GM23248 (cell line): ENCODE measurements around the gene ATP1A2. TPM values are rescaled to one million over a fixed set of nuclear protein-coding genes. Genes with fewer than 3 reads are reported as not detected.

Experiments
- DNase-seq: peaks from one replicate; pipeline ENCODE4 v3.0.0-alpha.2; 2015
- H2AFZ ChIP-seq: fragments of 200-600 bp; sonication (generic); 2 replicates; pipeline ENCODE4 v1.6.1; 2016; ENCODE audit warnings: antibody characterized with exemption
- H3F3A ChIP-seq: fragments of 200-600 bp; sonication (generic); 2 replicates; pipeline ENCODE4 v1.6.1; 2016; ENCODE audit warnings: mild to moderate bottlenecking, antibody characterized with exemption, mixed run types; ENCODE audit not compliant: insufficient read depth
- H3K27ac ChIP-seq: fragments of 200-600 bp; sonication (generic); 2 replicates; pipeline ENCODE4 v1.5.1; 2016; ENCODE audit warnings: mild to moderate bottlenecking
- H3K27me3 ChIP-seq: fragments of 200-600 bp; sonication (generic); replicated peaks from 2 replicates; pipeline ENCODE4 v1.6.1; 2016; ENCODE audit warnings: mild to moderate bottlenecking; ENCODE audit not compliant: insufficient read depth
- H3K36me3 ChIP-seq: fragments of 200-600 bp; sonication (generic); 2 replicates; pipeline ENCODE4 v1.6.1; 2016; ENCODE audit warnings: low read depth, mild to moderate bottlenecking
- H3K4me1 ChIP-seq: fragments of 200-600 bp; sonication (generic); 2 replicates; pipeline ENCODE4 v1.6.1; 2016; ENCODE audit warnings: mild to moderate bottlenecking; ENCODE audit not compliant: insufficient read depth
- H3K4me2 ChIP-seq: fragments of 200-600 bp; sonication (generic); one replicate; pipeline ENCODE4 v1.6.1; 2016; ENCODE audit warnings: mild to moderate bottlenecking; ENCODE audit not compliant: unreplicated experiment
- H3K4me3 ChIP-seq: fragments of 200-600 bp; sonication (generic); 2 replicates; pipeline ENCODE4 v1.5.1; 2016; ENCODE audit warnings: mild to moderate bottlenecking
- H3K79me2 ChIP-seq: fragments of 200-600 bp; sonication (generic); 2 replicates; pipeline ENCODE4 v1.6.1; 2016; ENCODE audit warnings: mild to moderate bottlenecking; ENCODE audit not compliant: insufficient read depth
- H3K9ac ChIP-seq: fragments of 200-600 bp; sonication (generic); 2 replicates; pipeline ENCODE4 v1.6.1; 2016; ENCODE audit warnings: mild to moderate bottlenecking
- H3K9me2 ChIP-seq: fragments of 200-600 bp; sonication (generic); 2 replicates; pipeline ENCODE4 v1.6.1; 2016; ENCODE audit warnings: mixed run types, mild to moderate bottlenecking, moderate library complexity; ENCODE audit not compliant: insufficient read depth
- H3K9me3 ChIP-seq: fragments of 200-600 bp; sonication (generic); one replicate; pipeline ENCODE4 v1.6.1; 2017; ENCODE audit warnings: low read depth
- H4K20me1 ChIP-seq: fragments of 200-600 bp; sonication (generic); 2 replicates; pipeline ENCODE4 v1.6.0; 2016; ENCODE audit not compliant: insufficient read depth
- EZH2 ChIP-seq: fragments of 200-600 bp; sonication (generic); IDR thresholded peaks from 2 replicates; pipeline ENCODE4 v1.6.1; 2018; ENCODE audit warnings: antibody characterized with exemption, mild to moderate bottlenecking; ENCODE audit not compliant: insufficient read depth, poor library complexity, severe bottlenecking
- EZH2phosphoT487 ChIP-seq: fragments of 200-600 bp; sonication (generic); IDR thresholded peaks from 2 replicates; pipeline ENCODE4 v1.6.1; 2018; ENCODE audit warnings: antibody characterized with exemption, moderate library complexity, mild to moderate bottlenecking, low read depth; ENCODE audit not compliant: insufficient read depth
- WGBS, 2 experiments: methylation state at CpG; one replicate each; pipeline ENCODE4 v1.1.6; 2015 to 2017; ENCODE audit warnings: low lambda C conversion rate in 2 of 2, low coverage in 1 of 2; ENCODE audit errors: missing lambda C conversion rate in 2 of 2; 5-methylcytosine and 5-hydroxymethylcytosine counted together
- in situ Hi-C: fragments of 300-500 bp; cut with MboI; formaldehyde crosslinking; loops from 2 replicates; pipeline ENCODE4 v1.15.0; 2020
- polyA plus RNA-seq: library from polyadenylated mRNA; unstranded; fragments of >200 nt; fragmentation: Nextera tagmentation; extraction: Ambion mirVana; gene quantifications from 2 replicates; pipeline ENCODE4 v1.2.1, GENCODE V29; 2016
- total RNA-seq: library from RNA; depleted of rRNA; stranded (reverse); fragments of >200 nt; shearing (Covaris generic); gene quantifications from 2 replicates; pipeline ENCODE4 v1.2.3, GENCODE V29; 2014

Gene ATP1A2
- total and polyA plus RNA-seq, 2 experiments from 2014 or later: 0.11 to 0.14 TPM

DNA sequence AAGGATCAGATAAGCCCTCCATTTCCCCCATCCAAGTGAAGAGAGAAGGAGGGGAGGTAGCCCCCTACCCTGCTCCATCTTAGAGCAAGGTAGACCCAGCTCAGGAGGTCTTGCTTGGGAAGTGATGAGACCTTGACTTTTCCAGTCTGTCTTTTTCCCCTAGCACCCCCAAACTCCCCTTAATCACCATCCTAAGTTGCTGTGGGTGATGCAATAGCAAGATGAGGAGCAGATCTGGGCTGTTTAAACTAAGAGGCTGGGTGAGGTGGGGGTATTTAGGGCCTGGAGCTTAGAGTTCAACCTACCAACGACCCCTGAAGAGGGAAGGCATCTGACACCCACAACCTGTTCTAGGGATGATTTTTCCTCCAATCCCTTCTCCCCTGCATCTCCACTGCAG lies 1.7 kb downstream of the ATP1A2 start:
- H3K27ac ChIP-seq: no peak overlapping the region
- no peaks in the 10 kb centered on the region for H3K79me2 ChIP-seq
- no peaks in the 10 kb centered on the region for H3F3A ChIP-seq
- 40 to 75% methylated on average over 1 of the region's 1 CpG for WGBS, 2 experiments
- in situ Hi-C loops: no loop called here
- DNase-seq: peak; percentile 22
- H3K36me3 ChIP-seq: no peaks in the 10 kb centered on the region
- H3K27me3 ChIP-seq: no peaks in the 10 kb centered on the region
- H3K9me3 ChIP-seq: no peaks in the 10 kb centered on the region
- no peak overlapping the region for H2AFZ ChIP-seq
- H3K4me3 ChIP-seq: no peak overlapping the region
- no peaks in the 10 kb centered on the region for H3K9me2 ChIP-seq
- no peaks in the 10 kb centered on the region for H4K20me1 ChIP-seq
- no peak overlapping the region for H3K4me2 ChIP-seq
- no peak for TF ChIP-seq EZH2
- no peak for TF ChIP-seq EZH2phosphoT487
- H3K4me1 ChIP-seq: peaks cover 10% of the 10 kb centered on the region
- no peak overlapping the region for H3K9ac ChIP-seq

DNA sequence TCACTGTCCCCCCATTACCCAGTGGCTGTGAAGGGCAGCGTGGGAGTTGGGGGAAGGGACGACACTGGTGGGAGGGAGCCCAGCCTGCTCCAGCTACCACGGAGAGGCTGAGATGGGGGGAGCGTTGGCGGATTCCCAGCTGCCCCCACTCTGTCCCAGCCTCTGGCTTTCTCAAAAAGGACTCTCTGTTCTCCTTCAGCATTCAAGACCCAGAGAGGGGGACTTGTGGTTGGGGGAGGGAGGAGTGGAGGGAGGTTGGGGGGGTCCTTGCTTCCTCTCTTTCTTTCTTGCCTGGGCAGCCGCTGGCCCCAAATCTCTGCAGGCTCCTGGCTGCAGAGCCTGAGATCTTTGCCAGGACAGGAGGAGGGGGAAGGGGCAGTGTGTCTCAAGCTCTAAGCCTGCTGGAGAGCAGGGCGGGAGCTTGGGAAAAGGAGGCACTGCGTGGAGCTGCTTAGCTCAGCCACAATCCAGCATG lies 2.2 kb downstream of the ATP1A2 start:
- no peaks in the 10 kb centered on the region for H3K9me3 ChIP-seq
- in situ Hi-C loops: no loop called here
- 24 to 25% methylated on average over 7 to 8 of the region's 8 CpGs for WGBS, 2 experiments
- no peak overlapping the region for H3K9ac ChIP-seq
- H2AFZ ChIP-seq: no peak overlapping the region
- H3K27ac ChIP-seq: no peak overlapping the region
- TF ChIP-seq EZH2phosphoT487: no peak
- no peak for TF ChIP-seq EZH2
- H4K20me1 ChIP-seq: no peaks in the 10 kb centered on the region
- no peaks in the 10 kb centered on the region for H3F3A ChIP-seq
- no peaks in the 10 kb centered on the region for H3K27me3 ChIP-seq
- DNase-seq: peak; percentile 58
- no peak overlapping the region for H3K4me2 ChIP-seq
- H3K4me1 ChIP-seq: peaks cover 10% of the 10 kb centered on the region
- no peak overlapping the region for H3K4me3 ChIP-seq
- H3K79me2 ChIP-seq: no peaks in the 10 kb centered on the region
- no peaks in the 10 kb centered on the region for H3K36me3 ChIP-seq
- no peaks in the 10 kb centered on the region for H3K9me2 ChIP-seq

DNA sequence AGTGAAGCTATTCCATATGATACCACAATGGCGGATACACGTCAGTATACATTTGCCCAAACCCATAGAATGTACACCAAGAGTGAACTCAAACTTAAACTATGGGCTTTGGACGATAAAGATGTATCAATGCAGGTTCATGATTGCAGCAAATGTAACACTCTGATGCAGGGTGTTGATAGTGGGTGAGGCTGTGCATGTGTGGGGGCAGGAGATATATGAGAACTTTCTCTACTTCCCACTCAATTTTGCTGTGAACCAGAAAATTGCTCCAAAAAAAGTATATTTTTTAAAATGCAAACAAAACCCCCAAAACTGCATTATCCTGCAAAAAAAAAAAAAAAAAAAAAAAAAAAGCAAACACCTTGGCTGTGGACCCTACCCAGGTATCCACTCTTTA lies 3.4 kb downstream of the ATP1A2 start:
- DNase-seq: no peak
- H3K4me2 ChIP-seq: no peak overlapping the region
- H3K27ac ChIP-seq: no peak overlapping the region
- H2AFZ ChIP-seq: no peak overlapping the region
- H3K9me2 ChIP-seq: no peaks in the 10 kb centered on the region
- no peaks in the 10 kb centered on the region for H3K27me3 ChIP-seq
- no peaks in the 10 kb centered on the region for H4K20me1 ChIP-seq
- H3K9me3 ChIP-seq: no peaks in the 10 kb centered on the region
- no peak overlapping the region for H3K9ac ChIP-seq
- no peaks in the 10 kb centered on the region for H3K79me2 ChIP-seq
- 92 to 93% methylated on average over 3 of the region's 3 CpGs for WGBS, 2 experiments
- H3K36me3 ChIP-seq: no peaks in the 10 kb centered on the region
- H3K4me3 ChIP-seq: no peak overlapping the region
- peaks cover 13% of the 10 kb centered on the region for H3K4me1 ChIP-seq
- H3F3A ChIP-seq: no peaks in the 10 kb centered on the region
- in situ Hi-C loops: no loop called here
- TF ChIP-seq EZH2 (no peak), EZH2phosphoT487 (no peak)

DNA sequence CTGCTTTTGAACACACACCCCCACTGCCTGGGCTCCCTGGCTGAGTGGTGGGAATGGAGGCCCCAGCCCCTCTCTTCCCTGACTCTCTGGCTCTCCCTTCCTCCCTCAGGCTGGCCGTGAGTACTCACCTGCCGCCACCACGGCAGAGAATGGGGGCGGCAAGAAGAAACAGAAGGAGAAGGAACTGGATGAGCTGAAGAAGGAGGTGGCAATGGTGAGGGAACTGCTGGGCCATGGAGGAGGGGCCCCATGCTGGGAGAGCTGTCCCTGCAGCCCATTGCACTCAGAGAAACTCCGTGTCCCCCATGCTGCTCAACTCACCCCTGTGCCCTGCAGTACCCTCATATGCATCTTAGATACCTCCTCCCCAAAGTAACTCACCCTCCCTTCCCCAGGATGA lies 5.2 kb downstream of the ATP1A2 start:
- Histone ChIP-seq H3K4me2 (no peak overlapping the region), H3K4me1 (peaks cover 32% of the 10 kb centered on the region), H2AFZ (no peak overlapping the region), H3K9ac (no peak overlapping the region), H4K20me1 (no peaks in the 10 kb centered on the region), H3K27me3 (no peaks in the 10 kb centered on the region), H3K27ac (no peak overlapping the region), H3K79me2 (no peaks in the 10 kb centered on the region), H3K36me3 (no peaks in the 10 kb centered on the region), H3K9me3 (no peaks in the 10 kb centered on the region), H3K9me2 (no peaks in the 10 kb centered on the region), H3F3A (peaks cover 8% of the 10 kb centered on the region), H3K4me3 (no peak overlapping the region)
- DNase-seq: no peak
- in situ Hi-C loops: no loop called here
- WGBS, 2 experiments: 82 to 87% methylated on average over 5 of the region's 5 CpGs
- TF ChIP-seq EZH2phosphoT487 (no peak), EZH2 (no peak)

DNA sequence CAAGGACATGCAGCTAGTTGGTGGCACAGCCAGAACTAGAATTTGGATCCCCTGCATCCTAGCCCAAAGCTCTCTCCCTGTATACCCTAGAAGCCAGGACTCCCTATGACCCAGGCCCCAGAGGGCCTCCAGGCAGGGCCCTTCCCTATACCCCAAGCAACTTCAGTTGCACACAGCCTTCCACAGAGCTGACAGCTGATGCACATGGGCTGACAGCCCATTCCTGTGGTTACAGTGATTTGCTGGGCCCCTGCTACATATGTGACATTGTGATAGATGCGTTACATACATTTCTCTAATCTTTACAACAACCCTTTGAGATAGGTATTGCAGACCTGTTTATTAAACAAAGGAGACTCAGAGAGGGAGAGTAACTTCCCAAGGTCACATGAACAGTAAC lies 5.8 kb downstream of the ATP1A2 start:
- H3K36me3 ChIP-seq: no peaks in the 10 kb centered on the region
- H3K9ac ChIP-seq: no peak overlapping the region
- H3K27me3 ChIP-seq: no peaks in the 10 kb centered on the region
- H3K79me2 ChIP-seq: no peaks in the 10 kb centered on the region
- no peak overlapping the region for H3K4me2 ChIP-seq
- WGBS, 2 experiments: 100% methylated on average over 1 of the region's 1 CpG
- H2AFZ ChIP-seq: no peak overlapping the region
- H3K4me1 ChIP-seq: peaks cover 38% of the 10 kb centered on the region
- no peaks in the 10 kb centered on the region for H3K9me3 ChIP-seq
- no peak for DNase-seq
- no peak for TF ChIP-seq EZH2
- TF ChIP-seq EZH2phosphoT487: no peak
- H4K20me1 ChIP-seq: no peaks in the 10 kb centered on the region
- in situ Hi-C loops: no loop called here
- H3K4me3 ChIP-seq: no peak overlapping the region
- no peaks in the 10 kb centered on the region for H3K9me2 ChIP-seq
- H3K27ac ChIP-seq: no peak overlapping the region
- H3F3A ChIP-seq: peaks cover 11% of the 10 kb centered on the region
